ENCODE data around the gene AZIN2. TPM values are rescaled to one million over a fixed set of nuclear protein-coding genes. Genes with fewer than 3 reads are reported as not detected.

Gene AZIN2
- total and polyA plus RNA-seq, 2 of the 13 experiments (the other 11 are each of a cell fraction or from before 2014, with no cell fraction given), result 1.7 to 3.5 TPM

- no peak for TF ChIP-seq ZXDC (CRISPR knock-in tag; IDR thresholded peaks at IDR 0.05)
- 0 out of 2 replicates have a peak, but pooled peaks have one; percentile 13 for TF ChIP-seq FOSL2 (CRISPR knock-in tag; IDR thresholded peaks at IDR 0.05)
- TF ChIP-seq ZNF296 (CRISPR knock-in tag; conservative IDR thresholded peaks at IDR 0.05), result no peak
- TF ChIP-seq CC2D1A (CRISPR knock-in tag; IDR thresholded peaks at IDR 0.05), result no peak
- TF ChIP-seq RBFOX2 (IDR thresholded peaks at IDR 0.05; ENCODE audit: low read depth, low read length), result no peak
- no peak for TF ChIP-seq ZNF75D (CRISPR knock-in tag; IDR thresholded peaks at IDR 0.05; ENCODE audit: borderline replicate concordance)
- no peak for TF ChIP-seq PRDM10 (CRISPR knock-in tag; IDR thresholded peaks at IDR 0.05; ENCODE audit: low read depth)
- no peak for TF ChIP-seq PLSCR1 (CRISPR knock-in tag; IDR thresholded peaks at IDR 0.05; ENCODE audit: borderline replicate concordance)
- no peak for TF ChIP-seq THAP11 (CRISPR knock-in tag; IDR thresholded peaks at IDR 0.05)
- no peak for TF ChIP-seq POGZ (CRISPR knock-in tag; IDR thresholded peaks at IDR 0.05)
- no peak for TF ChIP-seq DRAP1 (CRISPR knock-in tag; IDR thresholded peaks at IDR 0.05)
- TF ChIP-seq ZFYVE20 (CRISPR knock-in tag; IDR thresholded peaks at IDR 0.05; ENCODE audit: borderline replicate concordance, low read depth), result no peak
- no peak for TF ChIP-seq MED1 (CRISPR knock-in tag; IDR thresholded peaks at IDR 0.05)
- TF ChIP-seq SATB2 (CRISPR knock-in tag; IDR thresholded peaks at IDR 0.05), result no peak
- peak; percentile 71; the same call in 1 of the 2 replicates for TF ChIP-seq ZNF362 (CRISPR knock-in tag; IDR thresholded peaks at IDR 0.05; ENCODE audit: borderline replicate concordance)
- no peak for TF ChIP-seq MTA3 (CRISPR knock-in tag; IDR thresholded peaks at IDR 0.05)
- TF ChIP-seq ZNF674 (CRISPR knock-in tag; IDR thresholded peaks at IDR 0.05; ENCODE audit: low read depth), result no peak
- no peak for TF ChIP-seq GTF3A (CRISPR knock-in tag; conservative IDR thresholded peaks at IDR 0.05)
- TF ChIP-seq RNF219 (CRISPR knock-in tag; IDR thresholded peaks at IDR 0.05), result no peak
- no peak for TF ChIP-seq PHF21A (CRISPR knock-in tag; IDR thresholded peaks at IDR 0.05)
Measured at GRCh38 chr1:33041026-33041425, 39.9 kb upstream of the AZIN2 start (continued).

All from HepG2 (cell line).